Heart right ventricle (tissue), 16 donors: ENCODE measurements around the gene HIPK3. TPM values are rescaled to one million over a fixed set of nuclear protein-coding genes. Genes with fewer than 3 reads are reported as not detected.

Source experiments
- ATAC-seq, 8 donors: fragments of 200-7000 bp; cut with Tn5 transposase; one replicate each; pipeline ENCODE4 v1.9.1; 2020; ENCODE audit warnings: mild to moderate bottlenecking in 8 of 8, moderate library complexity in 8 of 8, moderate number of reproducible peaks in 1 of 8
- DNase-seq, 2 donors: peaks; one replicate each; pipeline ENCODE4 v3.0.0-alpha.2; 2020
- H3K27ac ChIP-seq, 10 donors: fragments of 200-600 bp; sonication (generic) in 2 of 10; one replicate each; pipeline versions ENCODE4 v1.5.0 to v1.8.0; 2020 to 2022; ENCODE audit warnings: mild to moderate bottlenecking in 3 of 10
- H3K27me3 ChIP-seq, 7 donors: fragments of 200-600 bp; one replicate each; pipeline ENCODE4 v1.8.0; 2021 to 2022; ENCODE audit warnings: mild to moderate bottlenecking in 2 of 7
- H3K36me3 ChIP-seq, 9 donors: fragments of 200-600 bp; sonication (generic) in 1 of 9; one replicate each; pipeline versions ENCODE4 v1.5.0 to v1.8.0; 2020 to 2022; ENCODE audit warnings: mild to moderate bottlenecking in 2 of 9
- H3K4me1 ChIP-seq, 9 donors: fragments of 200-600 bp; sonication (generic) in 1 of 9; one replicate each; pipeline versions ENCODE4 v1.5.0 to v1.8.0; 2020 to 2022; ENCODE audit warnings: mild to moderate bottlenecking in 4 of 9
- H3K4me3 ChIP-seq, 10 donors: fragments of 200-600 bp; sonication (generic) in 2 of 10; one replicate each; pipeline versions ENCODE4 v1.5.0 to v1.8.0; 2020 to 2022; ENCODE audit warnings: mild to moderate bottlenecking in 7 of 10, moderate library complexity in 2 of 10
- H3K9me3 ChIP-seq, 11 donors: fragments of 200-600 bp in 10 of 11; sonication (generic) in 2 of 11; one replicate each; pipeline versions ENCODE4 v1.5.0 to v1.8.0; 2013 to 2022; ENCODE audit warnings: mild to moderate bottlenecking in 2 of 11, control low read depth in 1 of 11, moderate library complexity in 1 of 11
- CTCF ChIP-seq, 9 donors: fragments of 200-600 bp; sonication (generic) in 2 of 9; IDR thresholded peaks; one replicate each; pipeline versions ENCODE4 v1.5.0 to v1.8.0; 2021 to 2022; ENCODE audit warnings: antibody characterized with exemption in 9 of 9, mild to moderate bottlenecking in 5 of 9, moderate library complexity in 1 of 9
- WGBS, 2 donors: extraction: QIAGEN DNeasy Blood & Tissue Kit; methylation state at CpG; one replicate each; pipeline ENCODE4 v1.1.7; 2013; ENCODE audit warnings: inconsistent platforms in 1 of 2; 5-methylcytosine and 5-hydroxymethylcytosine counted together
- intact Hi-C, 10 donors: fragments of 100-400 bp; cut with DNase I; formaldehyde crosslinking; loops; one replicate each; pipeline versions ENCODE4 v1.11.1 to v1.14.2; 2022
- polyA plus RNA-seq, 2 donors: library from polyadenylated mRNA; stranded (reverse); fragments of 200-250 nt; gene quantifications; one replicate each; pipeline ENCODE4 v1.2.3, GENCODE V29; 2013
- total RNA-seq, 10 donors: library from RNA; stranded (reverse); fragmentation: NEBNext Ultra II Directional in 3 of 10; extraction: Animal tissue kit (Norgen Biotek cat#: 25700) in 3 of 10; gene quantifications; one replicate each; pipeline versions ENCODE4 v1.2.1 to v1.2.4, GENCODE V29; 2021 to 2023
- donor health status: Arrhythmogenic right ventricular cardiomyopathy.
- donor health status: ischemic (EF 13 %, LVEDD 7.1; RV severe dilation, severe dysfunction).
- donor health status: healthy with polysubstance abuse.
- donor health status: DM: no; HTN: yes; CAD: no.
- donor health status: DM: no; HTN: no; CAD: no.
- donor health status: ischemic (EF 25% LVEDD 6.9; RV normal size, moderate dysfunction).
- donor health status: ischemic (EF 25% LVEDD 5.7; RV mildly dilated, moderate dysfunction).
- donor health status: healthy.
- donor health status: DM: yes; HTN: yes; CAD: no.
- donor health status: Ischemic cardiomyopathy.
- donor health status: ischemic (EF 35%, LVEDD 5.7; RV mildly dilated, moderate dysfunction).
- donor health status: nonischemic (EF 11% LVEDD 7.7; RV severe dilation, severe dysfunction).
- donor health status: DM: yes; HTN: yes; CAD: no.
- donor health status: PGD.
- donor health status: ischemic (EF 29% LVEDD 5.4; RV normal size, mild dysfunction).
- donor health status: nonischemic (EF 23%, LVEDD 6.1; RV moderate dilation, normal function).

Gene HIPK3
- total and polyA plus RNA-seq, 12 donors: 15.9 to 334 (median 276) TPM

DNA sequence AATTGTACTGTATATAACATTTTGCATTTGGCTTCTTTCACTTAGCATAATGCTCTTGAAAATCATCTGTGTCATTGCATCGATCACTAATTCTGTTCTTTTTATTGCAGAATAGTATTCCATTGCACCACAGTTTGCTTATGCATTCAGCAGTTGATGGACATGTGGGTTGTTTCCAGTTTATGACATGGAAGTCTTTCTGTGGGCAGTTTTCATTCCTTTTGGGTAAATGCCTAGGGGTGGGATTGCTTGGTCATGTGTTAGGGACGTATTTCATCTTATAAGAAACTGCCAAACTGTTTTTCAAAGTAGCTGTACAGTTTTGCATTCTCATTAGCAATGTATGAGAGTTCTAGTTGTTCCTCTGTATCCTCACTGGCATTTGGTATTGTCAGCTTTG lies 127.0 kb downstream of the HIPK3 start:
- no peaks in the 10 kb centered on the region for H3K36me3 ChIP-seq
- H3K27me3 ChIP-seq: peaks cover 0 to 5% (median 0%) of the 10 kb centered on the region in 7 donors
- DNase-seq (no peak), ATAC-seq (no peak)
- H3K27ac ChIP-seq: no peak overlapping the region
- 85 to 90% methylated on average over 2 of the region's 2 CpGs for WGBS, 2 donors
- peaks cover 0 to 8% (median 0%) of the 10 kb centered on the region in 9 donors for H3K4me1 ChIP-seq
- H3K4me3 ChIP-seq: no peak overlapping the region
- no peak for TF ChIP-seq CTCF (IDR thresholded peaks at IDR 0.05)
- peaks cover 0 to 20% (median 10%) of the 10 kb centered on the region in 11 donors for H3K9me3 ChIP-seq
- intact Hi-C loops: no loop called here

GRCh38 chr11:33387581-33387980 lies 130.4 kb downstream of the HIPK3 start:
- H3K9me3 ChIP-seq: peaks cover 0 to 20% (median 10%) of the 10 kb centered on the region in 11 donors
- DNase-seq (no peak), ATAC-seq (no peak)
- no peak for TF ChIP-seq CTCF (IDR thresholded peaks at IDR 0.05)
- no peaks in the 10 kb centered on the region for H3K36me3 ChIP-seq
- intact Hi-C loops: no loop called here
- WGBS, 2 donors: 62 to 68% methylated on average over 3 of the region's 3 CpGs
- H3K27me3 ChIP-seq: peaks cover 0 to 3% (median 0%) of the 10 kb centered on the region in 7 donors
- H3K27ac ChIP-seq: peak overlapping the region in 1 of 10 donors; percentile 59
- H3K4me1 ChIP-seq: peaks cover 0 to 8% (median 0%) of the 10 kb centered on the region in 9 donors
- H3K4me3 ChIP-seq: no peak overlapping the region

DNA sequence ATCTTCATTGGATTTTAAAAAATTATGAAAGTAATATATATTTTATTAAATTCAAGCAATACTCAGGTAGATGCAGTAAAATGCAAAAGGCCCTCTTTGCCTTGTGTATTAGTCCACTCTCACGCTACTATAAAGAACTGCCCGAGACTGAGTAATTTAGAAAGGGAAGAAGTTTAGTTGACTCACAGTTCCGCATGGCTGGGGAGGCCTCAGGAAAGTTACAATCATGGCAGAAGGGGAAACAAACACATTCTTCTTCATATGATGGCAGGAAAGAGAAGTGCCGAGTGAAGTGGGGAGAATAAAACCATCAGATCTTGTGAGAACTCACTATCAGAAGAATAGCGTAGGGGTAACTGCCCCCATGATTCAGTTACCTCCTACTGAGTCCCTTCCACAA lies 130.8 kb downstream of the HIPK3 start:
- Histone ChIP-seq H3K36me3 (no peaks in the 10 kb centered on the region), H3K27me3 (peaks cover 0 to 3% (median 0%) of the 10 kb centered on the region in 7 donors), H3K9me3 (peaks cover 0 to 20% (median 10%) of the 10 kb centered on the region in 11 donors), H3K4me1 (peaks cover 0 to 8% (median 0%) of the 10 kb centered on the region in 9 donors), H3K27ac (peak overlapping the region in 1 of 10 donors; percentile 59), H3K4me3 (no peak overlapping the region)
- WGBS, 2 donors: 89 to 93% methylated on average over 5 of the region's 5 CpGs
- no peak for TF ChIP-seq CTCF (IDR thresholded peaks at IDR 0.05)
- DNase-seq (no peak), ATAC-seq (no peak)
- intact Hi-C loops: no loop called here

GRCh38 chr11:33388793-33389525 lies 131.8 kb downstream of the HIPK3 start:
- no peaks in the 10 kb centered on the region for H3K36me3 ChIP-seq
- H3K27ac ChIP-seq: no peak overlapping the region
- 82 to 84% methylated on average over 7 of the region's 7 CpGs for WGBS, 2 donors
- H3K4me1 ChIP-seq: peaks cover 0 to 8% (median 0%) of the 10 kb centered on the region in 9 donors
- H3K4me3 ChIP-seq: no peak overlapping the region
- no peak for TF ChIP-seq CTCF (IDR thresholded peaks at IDR 0.05)
- DNase-seq: no peak
- ATAC-seq: no peak
- H3K27me3 ChIP-seq: peaks cover 0 to 3% (median 0%) of the 10 kb centered on the region in 7 donors
- intact Hi-C loops: no loop called here
- H3K9me3 ChIP-seq: peaks cover 0 to 20% (median 10%) of the 10 kb centered on the region in 11 donors
